CD4-positive, alpha-beta T cell (primary cell): ENCODE data around the gene SLC24A3. TPM values are rescaled to one million over a fixed set of nuclear protein-coding genes. Genes with fewer than 3 reads are reported as not detected.

Source experiments
- ATAC-seq: fragments of 200-7000 bp; cut with Tn5 transposase; one replicate; pipeline ENCODE4 v1.10.0; 2022; ENCODE audit warnings: mild to moderate bottlenecking; ENCODE audit not compliant: poor library complexity
- CTCF ChIA-PET: fragments of 350-600 bp; sonication (Branson Sonifier 250); formaldehyde crosslinking; loops from one replicate; lab custom pipeline; 2021; ENCODE audit warnings: antibody characterized with exemption, inconsistent platforms; lab: Charles Lee
- POLR2A ChIA-PET: fragments of 350-600 bp; sonication (Branson Sonifier 250); formaldehyde crosslinking; loops from one replicate; lab custom pipeline; 2021; ENCODE audit warnings: antibody characterized with exemption, inconsistent platforms; lab: Charles Lee
- DNase-seq, 14 experiments: peaks; one replicate each; pipeline ENCODE4 v3.0.0-alpha.2; 2013 to 2020; ENCODE audit warnings: mixed read lengths in 2 of 14
- H3K27ac ChIP-seq, 2 donors: one replicate each; pipeline versions ENCODE4 v1.5.1 to v1.7.0; 2013; ENCODE audit warnings: low read length in 2 of 2, low read depth in 1 of 2, mild to moderate bottlenecking in 1 of 2
- H3K27me3 ChIP-seq, 2 experiments: 1 replicate in 1 of 2; 2 replicates in 1 of 2; pipeline versions ENCODE4 v1.6.1 to v1.7.0; 2013; ENCODE audit warnings: low read length in 2 of 2, control low read depth in 1 of 2, mild to moderate bottlenecking in 1 of 2, moderate library complexity in 1 of 2; ENCODE audit not compliant: insufficient read depth in 2 of 2, control insufficient read depth in 1 of 2
- H3K36me3 ChIP-seq: one replicate; pipeline ENCODE4 v1.6.1; 2013; ENCODE audit warnings: low read length, control low read depth; ENCODE audit not compliant: insufficient read depth
- H3K4me1 ChIP-seq: one replicate; pipeline ENCODE4 v1.6.1; 2013; ENCODE audit warnings: low read length, control low read depth; ENCODE audit not compliant: insufficient read depth
- H3K4me3 ChIP-seq: one replicate; pipeline ENCODE4 v1.5.1; 2013; ENCODE audit warnings: mild to moderate bottlenecking, low read length, moderate library complexity
- H3K9me3 ChIP-seq, 2 experiments: 1 replicate in 1 of 2; 2 replicates in 1 of 2; pipeline versions ENCODE4 v1.6.1 to v1.7.0; 2013; ENCODE audit warnings: low read length in 2 of 2, mild to moderate bottlenecking in 2 of 2, control low read depth in 1 of 2, moderate library complexity in 1 of 2; ENCODE audit not compliant: control insufficient read depth in 1 of 2, insufficient read depth in 1 of 2
- H3K27ac Mint-ChIP-seq: one replicate; pipeline ENCODE4 v1.8.0; 2020; ENCODE audit warnings: mixed read lengths
- H3K27me3 Mint-ChIP-seq: one replicate; pipeline ENCODE4 v1.8.0; 2021; ENCODE audit warnings: mixed read lengths
- H3K36me3 Mint-ChIP-seq: one replicate; pipeline ENCODE4 v1.8.0; 2021; ENCODE audit warnings: low read depth, mixed read lengths
- H3K4me1 Mint-ChIP-seq: one replicate; pipeline ENCODE4 v1.8.0; 2021; ENCODE audit warnings: low read depth, mixed read lengths
- H3K4me3 Mint-ChIP-seq: one replicate; pipeline ENCODE4 v1.8.0; 2020; ENCODE audit warnings: mild to moderate bottlenecking, mixed read lengths
- H3K9me3 Mint-ChIP-seq: one replicate; pipeline ENCODE4 v1.8.0; 2020; ENCODE audit warnings: mixed read lengths
- CTCF ChIP-seq: fragments of 200-600 bp; IDR thresholded peaks from one replicate; pipeline ENCODE4 v1.8.0; 2022; ENCODE audit warnings: antibody characterized with exemption, mild to moderate bottlenecking
- intact Hi-C, 2 experiments: fragments of 100-400 bp; cut with DNase I in 1 of 2; cut with micrococcal nuclease in 1 of 2; formaldehyde crosslinking; loops; one replicate each; pipeline versions ENCODE4 v1.15.1 to v1.9.0; 2023 to 2025; cut with DNase I, micrococcal nuclease
- total RNA-seq, 174 experiments: library from RNA in 2 of 174; stranded (reverse) in 2 of 174; gene quantifications; one replicate each; pipeline ENCODE4 v1.2.3 and lab custom pipeline; 2021 to 2026

Gene SLC24A3
- total RNA-seq, 2 experiments from 2014 or later, result not detected

GRCh38 chr20:19688031-19688806, 475.8 kb downstream of the SLC24A3 start:
- H3K36me3 ChIP-seq, result no peaks in the 10 kb centered on the region
- intact Hi-C loops, result no loop called here
- ChIA-PET CTCF (no interaction called here), POLR2A (no interaction called here)
- peak in 2 of 14 experiments; percentile 10 to 21 for DNase-seq
- no peak overlapping the region for H3K27ac Mint-ChIP-seq
- no peaks in the 10 kb centered on the region for H3K4me1 Mint-ChIP-seq
- peaks cover 17% of the 10 kb centered on the region for H3K27me3 Mint-ChIP-seq
- no peaks in the 10 kb centered on the region for H3K9me3 ChIP-seq
- H3K4me3 ChIP-seq, result no peak overlapping the region
- no peaks in the 10 kb centered on the region for H3K36me3 Mint-ChIP-seq
- ATAC-seq, result no peak
- no peaks in the 10 kb centered on the region for H3K9me3 Mint-ChIP-seq
- TF ChIP-seq CTCF, result no peak
- H3K27me3 ChIP-seq, result peaks cover 0 to 7% of the 10 kb centered on the region in 2 experiments
- H3K4me3 Mint-ChIP-seq, result no peak overlapping the region
- no peaks in the 10 kb centered on the region for H3K4me1 ChIP-seq
- no peak overlapping the region for H3K27ac ChIP-seq

GRCh38 chr20:19690462-19690861, 478.0 kb downstream of the SLC24A3 start:
- Histone ChIP-seq H3K9me3 (no peaks in the 10 kb centered on the region), H3K36me3 (no peaks in the 10 kb centered on the region), H3K27ac (no peak overlapping the region), H3K4me3 (no peak overlapping the region), H3K27me3 (peaks cover 0 to 12% of the 10 kb centered on the region in 2 experiments), H3K4me1 (no peaks in the 10 kb centered on the region)
- Mint-ChIP-seq H3K27me3 (peaks cover 21% of the 10 kb centered on the region), H3K9me3 (no peaks in the 10 kb centered on the region), H3K27ac (no peak overlapping the region), H3K4me1 (no peaks in the 10 kb centered on the region), H3K4me3 (no peak overlapping the region), H3K36me3 (no peaks in the 10 kb centered on the region)
- intact Hi-C loops, result no loop called here
- no peak for DNase-seq
- POLR2A ChIA-PET, result no interaction called here
- ATAC-seq, result no peak
- TF ChIP-seq CTCF, result no peak
- CTCF ChIA-PET, result no interaction called here

GRCh38 chr20:19691125-19691524, 478.7 kb downstream of the SLC24A3 start:
- Mint-ChIP-seq H3K9me3 (no peaks in the 10 kb centered on the region), H3K4me1 (no peaks in the 10 kb centered on the region), H3K27ac (no peak overlapping the region), H3K36me3 (no peaks in the 10 kb centered on the region), H3K27me3 (peaks cover 21% of the 10 kb centered on the region), H3K4me3 (no peak overlapping the region)
- ATAC-seq (no peak), DNase-seq (no peak)
- intact Hi-C loops, result no loop called here
- ChIA-PET CTCF (no interaction called here), POLR2A (no interaction called here)
- H3K4me1 ChIP-seq, result no peaks in the 10 kb centered on the region
- no peak overlapping the region for H3K27ac ChIP-seq
- no peak for TF ChIP-seq CTCF
- no peaks in the 10 kb centered on the region for H3K9me3 ChIP-seq
- no peak overlapping the region for H3K4me3 ChIP-seq
- H3K27me3 ChIP-seq, result peaks cover 0 to 12% of the 10 kb centered on the region in 2 experiments
- H3K36me3 ChIP-seq, result no peaks in the 10 kb centered on the region
